HEK293T (cell line): ENCODE measurements around the gene FBXO8.

Experiments
- ARNT ChIP-seq: fragments of 450-650 bp; IDR thresholded peaks from 2 replicates; pipeline ENCODE4 v1.6.1; 2017; ENCODE audit warnings: mild to moderate bottlenecking
- BHLHE40 ChIP-seq: fragments of 450-650 bp; IDR thresholded peaks from 2 replicates; pipeline ENCODE4 v1.6.1; 2016; ENCODE audit warnings: mild to moderate bottlenecking, moderate library complexity, borderline replicate concordance
- FOXK2 ChIP-seq: fragments of 450-650 bp; IDR thresholded peaks from 2 replicates; pipeline ENCODE4 v1.6.1; 2016; ENCODE audit warnings: mild to moderate bottlenecking
- PKNOX1 ChIP-seq: fragments of 450-650 bp; IDR thresholded peaks from 2 replicates; pipeline ENCODE4 v1.6.1; 2016
- SP1 ChIP-seq: fragments of 450-650 bp; IDR thresholded peaks from 2 replicates; pipeline ENCODE4 v1.6.1; 2017
- ZNF384 ChIP-seq: fragments of 450-650 bp; IDR thresholded peaks from 2 replicates; pipeline ENCODE4 v1.6.1; 2016

DNA sequence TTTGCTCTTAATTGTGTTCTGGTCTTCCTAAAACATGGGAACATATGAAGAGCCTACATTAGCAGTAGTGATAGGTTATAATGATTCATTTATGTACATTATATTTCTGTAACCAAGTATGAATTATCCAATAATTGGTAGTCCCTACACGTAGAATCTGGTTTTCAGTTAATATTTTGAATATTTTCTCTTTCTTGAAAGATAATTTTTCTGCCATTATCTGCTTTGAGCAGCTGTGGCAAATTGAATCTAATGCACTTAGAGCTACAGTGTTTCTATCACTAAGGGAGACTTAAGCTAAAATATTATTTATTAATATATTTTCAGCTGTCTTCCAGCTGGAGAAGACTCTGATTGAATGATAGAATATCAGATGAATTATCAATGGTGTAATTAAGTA is 21.2 kb upstream of the FBXO8 start:
- no peak for TF ChIP-seq PKNOX1
- no peak for TF ChIP-seq BHLHE40
- TF ChIP-seq ZNF384 = no peak
- TF ChIP-seq SP1 = no peak
- no peak for TF ChIP-seq ARNT
- TF ChIP-seq FOXK2 = no peak
